WERI-Rb-1 (cell line): ENCODE results near the gene SCN3B.

Source experiments
- DNase-seq: peaks from one replicate; pipeline ENCODE4 v3.0.0-alpha.2; 2020
- H3K27ac ChIP-seq: fragments of 250-450 bp; sonication (Bioruptor Pico); 2 replicates; pipeline ENCODE4 v1.5.1; 2020; ENCODE audit warnings: mild to moderate bottlenecking, moderate library complexity
- H3K27me3 ChIP-seq: fragments of 250-450 bp; sonication (Bioruptor Pico); 2 replicates; pipeline ENCODE4 v1.5.1; 2021; ENCODE audit warnings: mild to moderate bottlenecking, low read depth, moderate library complexity; ENCODE audit not compliant: insufficient read depth, severe bottlenecking
- H3K36me3 ChIP-seq: fragments of 250-450 bp; sonication (Bioruptor Pico); 2 replicates; pipeline ENCODE4 v1.5.1; 2020; ENCODE audit warnings: mild to moderate bottlenecking, moderate library complexity
- H3K4me3 ChIP-seq: 2 replicates; pipeline ENCODE4 v1.5.1; 2011; ENCODE audit warnings: low read depth, mild to moderate bottlenecking, control low read depth, low read length
- H3K9me3 ChIP-seq: fragments of 250-450 bp; sonication (Bioruptor Pico); 2 replicates; pipeline ENCODE4 v1.5.1; 2021; ENCODE audit warnings: mild to moderate bottlenecking, moderate library complexity; ENCODE audit not compliant: severe bottlenecking
- TF ChIP-seq, protein P1 (sequence below): IDR thresholded peaks from 2 replicates; pipeline ENCODE4 v1.5.1; 2011; ENCODE audit warnings: low read depth, mild to moderate bottlenecking, control low read depth, inconsistent platforms, low read length

Gene SCN3B

GRCh38 chr11:123611698-123612097 lies 42.7 kb downstream of the SCN3B start:
- DNase-seq: peak; percentile 28
- peaks cover 63% of the 10 kb centered on the region for H3K36me3 ChIP-seq
- TF ChIP-seq, protein P1, sequence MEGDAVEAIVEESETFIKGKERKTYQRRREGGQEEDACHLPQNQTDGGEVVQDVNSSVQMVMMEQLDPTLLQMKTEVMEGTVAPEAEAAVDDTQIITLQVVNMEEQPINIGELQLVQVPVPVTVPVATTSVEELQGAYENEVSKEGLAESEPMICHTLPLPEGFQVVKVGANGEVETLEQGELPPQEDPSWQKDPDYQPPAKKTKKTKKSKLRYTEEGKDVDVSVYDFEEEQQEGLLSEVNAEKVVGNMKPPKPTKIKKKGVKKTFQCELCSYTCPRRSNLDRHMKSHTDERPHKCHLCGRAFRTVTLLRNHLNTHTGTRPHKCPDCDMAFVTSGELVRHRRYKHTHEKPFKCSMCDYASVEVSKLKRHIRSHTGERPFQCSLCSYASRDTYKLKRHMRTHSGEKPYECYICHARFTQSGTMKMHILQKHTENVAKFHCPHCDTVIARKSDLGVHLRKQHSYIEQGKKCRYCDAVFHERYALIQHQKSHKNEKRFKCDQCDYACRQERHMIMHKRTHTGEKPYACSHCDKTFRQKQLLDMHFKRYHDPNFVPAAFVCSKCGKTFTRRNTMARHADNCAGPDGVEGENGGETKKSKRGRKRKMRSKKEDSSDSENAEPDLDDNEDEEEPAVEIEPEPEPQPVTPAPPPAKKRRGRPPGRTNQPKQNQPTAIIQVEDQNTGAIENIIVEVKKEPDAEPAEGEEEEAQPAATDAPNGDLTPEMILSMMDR: no peak
- no peaks in the 10 kb centered on the region for H3K9me3 ChIP-seq
- H3K27ac ChIP-seq: no peak overlapping the region
- H3K27me3 ChIP-seq: no peaks in the 10 kb centered on the region
- no peak overlapping the region for H3K4me3 ChIP-seq

DNA sequence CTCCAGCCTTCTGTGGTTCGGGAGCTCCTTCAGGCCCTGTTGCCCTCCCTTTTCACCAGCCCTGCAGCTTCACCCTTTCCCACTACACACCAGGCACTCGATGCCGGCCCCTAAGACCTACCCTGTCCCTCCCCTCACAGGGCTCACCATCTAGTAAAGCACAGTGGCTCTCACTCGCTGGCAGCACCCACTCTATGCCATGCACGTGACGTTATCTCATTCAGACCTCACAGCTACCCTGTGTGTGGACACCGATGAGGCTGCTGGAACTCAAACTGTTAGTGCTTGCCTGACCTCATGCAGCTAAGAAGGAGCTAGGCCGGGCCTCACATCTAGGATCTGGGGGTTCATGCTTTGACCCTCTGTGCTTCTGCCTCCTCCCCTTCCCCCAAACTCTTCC lies 45.5 kb downstream of the SCN3B start:
- no peak overlapping the region for H3K4me3 ChIP-seq
- H3K27me3 ChIP-seq: no peaks in the 10 kb centered on the region
- DNase-seq: no peak
- no peaks in the 10 kb centered on the region for H3K9me3 ChIP-seq
- H3K36me3 ChIP-seq: peaks cover 55% of the 10 kb centered on the region
- TF ChIP-seq, protein P1: no peak
- H3K27ac ChIP-seq: no peak overlapping the region

DNA sequence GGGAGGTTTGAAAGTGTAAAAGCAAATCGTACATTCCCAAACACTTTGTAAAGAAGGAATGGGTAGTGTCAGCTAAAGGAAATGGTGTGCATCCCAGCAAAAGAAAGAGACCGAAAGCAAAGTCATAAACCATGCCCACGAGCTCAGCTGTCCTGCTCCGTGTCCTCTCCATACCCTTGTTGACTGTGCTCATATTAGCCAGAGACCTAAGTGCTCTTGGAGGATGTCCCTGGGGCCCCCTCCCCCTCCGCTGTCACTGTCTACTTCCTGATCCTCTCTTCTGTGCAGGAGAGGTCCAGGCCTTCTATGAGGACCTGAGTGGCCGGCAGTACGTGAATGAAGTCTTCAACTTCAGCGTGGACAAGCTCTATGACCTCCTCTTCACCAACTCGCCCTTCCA lies 46.1 kb downstream of the SCN3B start:
- H3K36me3 ChIP-seq: peaks cover 55% of the 10 kb centered on the region
- DNase-seq: no peak
- no peaks in the 10 kb centered on the region for H3K27me3 ChIP-seq
- no peak overlapping the region for H3K27ac ChIP-seq
- H3K9me3 ChIP-seq: no peaks in the 10 kb centered on the region
- no peak overlapping the region for H3K4me3 ChIP-seq
- TF ChIP-seq, protein P1: no peak

DNA sequence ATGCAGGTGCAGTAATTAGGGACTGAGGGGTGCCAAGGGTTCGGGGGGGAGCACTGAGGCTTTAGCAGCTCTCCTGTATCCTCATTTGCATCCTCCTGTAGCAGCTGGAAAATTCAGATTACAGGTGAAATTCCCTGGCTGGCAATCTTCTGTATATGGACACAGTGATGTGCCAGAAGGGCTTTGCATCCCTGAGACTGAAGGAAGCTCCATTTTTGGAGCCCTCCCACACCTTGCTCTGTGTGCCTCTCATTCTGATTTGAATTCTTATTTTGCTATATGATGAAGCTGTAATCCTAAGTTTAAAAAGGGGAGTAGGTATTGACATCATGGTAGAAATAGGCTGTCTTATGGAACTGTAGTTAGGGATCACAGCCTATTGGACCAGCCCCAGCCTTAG lies 46.6 kb downstream of the SCN3B start:
- Histone ChIP-seq H3K9me3 (no peaks in the 10 kb centered on the region), H3K27ac (no peak overlapping the region)

DNA sequence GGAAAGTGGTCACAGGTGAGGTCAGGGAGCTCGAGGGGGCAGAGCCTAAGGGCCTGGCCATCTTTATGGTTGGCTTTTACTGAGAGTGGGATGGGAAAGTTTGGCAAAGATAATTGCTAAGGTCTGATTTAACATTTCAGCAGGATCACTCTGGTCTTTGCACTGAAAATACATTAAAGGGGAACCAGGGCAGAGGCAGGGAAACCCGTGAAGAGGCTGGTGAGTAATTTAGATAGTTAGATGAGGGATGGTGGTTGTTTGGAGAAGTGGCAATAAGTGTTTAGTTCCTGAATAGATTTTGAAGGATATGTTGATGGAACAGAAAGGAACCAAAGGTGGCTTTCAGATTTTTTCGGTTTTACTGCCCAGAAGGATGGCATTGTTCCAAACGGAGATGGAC lies 50.8 kb downstream of the SCN3B start:
- H3K4me3 ChIP-seq: no peak overlapping the region
- H3K27ac ChIP-seq: no peak overlapping the region
- H3K9me3 ChIP-seq: no peaks in the 10 kb centered on the region
- TF ChIP-seq, protein P1: no peak
- H3K27me3 ChIP-seq: no peaks in the 10 kb centered on the region
- H3K36me3 ChIP-seq: peaks cover 66% of the 10 kb centered on the region
- DNase-seq: no peak

More for the DNA sequence above, 46.6 kb downstream of the SCN3B start:
- no peaks in the 10 kb centered on the region for H3K27me3 ChIP-seq
- TF ChIP-seq, protein P1: no peak
- no peak for DNase-seq
- no peak overlapping the region for H3K4me3 ChIP-seq
- peaks cover 55% of the 10 kb centered on the region for H3K36me3 ChIP-seq

DNA sequence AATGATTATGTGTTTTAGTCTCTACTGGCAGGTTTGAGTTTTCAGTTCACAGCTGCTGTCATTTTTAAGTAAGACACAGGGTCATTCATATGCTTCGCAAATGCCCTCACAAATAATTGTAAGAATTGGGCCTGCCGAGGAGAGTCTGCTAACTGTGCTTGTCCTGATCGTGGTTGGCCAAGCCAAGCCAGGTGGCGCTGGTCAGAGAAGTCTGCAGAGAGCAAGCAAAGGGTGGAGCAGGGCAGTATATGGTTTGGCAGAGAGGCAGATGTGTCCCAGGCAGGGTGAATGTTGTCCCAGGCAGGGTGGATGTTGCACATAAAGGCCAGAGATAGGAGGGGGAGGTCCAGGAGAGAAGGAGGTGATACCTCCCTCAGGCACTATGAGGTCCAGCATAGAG lies 52.7 kb downstream of the SCN3B start:
- H3K27me3 ChIP-seq: no peaks in the 10 kb centered on the region
- DNase-seq: no peak
- peaks cover 59% of the 10 kb centered on the region for H3K36me3 ChIP-seq
- no peak overlapping the region for H3K4me3 ChIP-seq
- no peak overlapping the region for H3K27ac ChIP-seq
- no peaks in the 10 kb centered on the region for H3K9me3 ChIP-seq
- TF ChIP-seq, protein P1: no peak
